Tibial nerve (tissue), 3 donors: ENCODE results near the gene B3GNT9.

Source experiments
- POLR2A ChIP-seq, 2 donors: fragments of 450-650 bp; IDR thresholded peaks; one replicate each; pipeline ENCODE4 v1.6.1; 2017; ENCODE audit warnings: antibody characterized with exemption in 2 of 2, mild to moderate bottlenecking in 2 of 2, moderate library complexity in 2 of 2
- TF ChIP-seq, protein P1 (sequence below), 5 experiments: fragments of 200-600 bp in 3 of 5; fragments of 450-650 bp in 2 of 5; sonication (generic) in 3 of 5; IDR thresholded peaks; one replicate each; pipeline ENCODE4 v1.5.1; 2016 to 2019; ENCODE audit warnings: antibody characterized with exemption in 5 of 5, mild to moderate bottlenecking in 3 of 5, moderate library complexity in 2 of 5

GRCh38 chr16:67137605-67138004, 13.2 kb downstream of the B3GNT9 start:
- TF ChIP-seq, protein P1, sequence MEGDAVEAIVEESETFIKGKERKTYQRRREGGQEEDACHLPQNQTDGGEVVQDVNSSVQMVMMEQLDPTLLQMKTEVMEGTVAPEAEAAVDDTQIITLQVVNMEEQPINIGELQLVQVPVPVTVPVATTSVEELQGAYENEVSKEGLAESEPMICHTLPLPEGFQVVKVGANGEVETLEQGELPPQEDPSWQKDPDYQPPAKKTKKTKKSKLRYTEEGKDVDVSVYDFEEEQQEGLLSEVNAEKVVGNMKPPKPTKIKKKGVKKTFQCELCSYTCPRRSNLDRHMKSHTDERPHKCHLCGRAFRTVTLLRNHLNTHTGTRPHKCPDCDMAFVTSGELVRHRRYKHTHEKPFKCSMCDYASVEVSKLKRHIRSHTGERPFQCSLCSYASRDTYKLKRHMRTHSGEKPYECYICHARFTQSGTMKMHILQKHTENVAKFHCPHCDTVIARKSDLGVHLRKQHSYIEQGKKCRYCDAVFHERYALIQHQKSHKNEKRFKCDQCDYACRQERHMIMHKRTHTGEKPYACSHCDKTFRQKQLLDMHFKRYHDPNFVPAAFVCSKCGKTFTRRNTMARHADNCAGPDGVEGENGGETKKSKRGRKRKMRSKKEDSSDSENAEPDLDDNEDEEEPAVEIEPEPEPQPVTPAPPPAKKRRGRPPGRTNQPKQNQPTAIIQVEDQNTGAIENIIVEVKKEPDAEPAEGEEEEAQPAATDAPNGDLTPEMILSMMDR (IDR thresholded peaks at IDR 0.05), result no peak
- TF ChIP-seq POLR2A (IDR thresholded peaks at IDR 0.05), result no peak
